H9 (cell line): Measurements from ENCODE around the gene MKRN2OS. TPM values are rescaled to one million over a fixed set of nuclear protein-coding genes. Genes with fewer than 3 reads are reported as not detected.

Experiments used
- DNase-seq: peaks from one replicate; pipeline ENCODE4 v3.0.0-alpha.2; 2017
- H2AFZ ChIP-seq: one replicate; pipeline ENCODE4 v1.6.1; 2013; ENCODE audit warnings: mild to moderate bottlenecking, low read length, control low read depth, moderate library complexity
- H2AK5ac ChIP-seq: 2 replicates; pipeline ENCODE4 v1.6.1; 2013; ENCODE audit warnings: low read length, control low read depth, mixed read lengths; ENCODE audit not compliant: insufficient read length
- H2BK120ac ChIP-seq: one replicate; pipeline ENCODE4 v1.6.1; 2013; ENCODE audit warnings: low read depth, mild to moderate bottlenecking, low read length, control low read depth, inconsistent platforms; ENCODE audit not compliant: poor library complexity, severe bottlenecking
- H2BK12ac ChIP-seq: 2 replicates; pipeline ENCODE4 v1.6.1; 2013; ENCODE audit warnings: low read length, control low read depth, mixed read lengths, low read depth; ENCODE audit not compliant: insufficient read length
- H2BK15ac ChIP-seq: 2 replicates; pipeline ENCODE4 v1.6.1; 2013; ENCODE audit warnings: low read depth, low read length, control low read depth
- H2BK20ac ChIP-seq: one replicate; pipeline ENCODE4 v1.6.1; 2013; ENCODE audit warnings: low read depth, mild to moderate bottlenecking, low read length, control low read depth, inconsistent platforms; ENCODE audit not compliant: poor library complexity, severe bottlenecking
- H2BK5ac ChIP-seq: 2 replicates; pipeline ENCODE4 v1.6.1; 2013; ENCODE audit warnings: low read length, control low read depth, mixed read lengths; ENCODE audit not compliant: insufficient read length
- H3K14ac ChIP-seq: 2 replicates; pipeline ENCODE4 v1.6.1; 2013; ENCODE audit warnings: low read length, control low read depth; ENCODE audit not compliant: insufficient read depth
- H3K18ac ChIP-seq: 2 replicates; pipeline ENCODE4 v1.6.1; 2013; ENCODE audit warnings: low read depth, mild to moderate bottlenecking, mixed read lengths, low read length, control low read depth; ENCODE audit not compliant: insufficient read length
- H3K23ac ChIP-seq: 2 replicates; pipeline ENCODE4 v1.6.1; 2013; ENCODE audit warnings: low read length, control low read depth, mixed read lengths, low read depth; ENCODE audit not compliant: insufficient read length
- H3K23me2 ChIP-seq: 2 replicates; pipeline ENCODE4 v1.6.1; 2013; ENCODE audit warnings: low read depth, mild to moderate bottlenecking, mixed read lengths, low read length, control low read depth; ENCODE audit not compliant: insufficient read length, poor library complexity, severe bottlenecking
- H3K27ac ChIP-seq: 2 replicates; pipeline ENCODE4 v1.5.1; 2013; ENCODE audit warnings: low read length, control low read depth, mixed read lengths, low read depth; ENCODE audit not compliant: insufficient read length
- H3K27me3 ChIP-seq: 2 replicates; pipeline ENCODE4 v1.6.1; 2013; ENCODE audit warnings: low read length, control low read depth, inconsistent platforms; ENCODE audit not compliant: insufficient read depth
- H3K4ac ChIP-seq: 2 replicates; pipeline ENCODE4 v1.6.1; 2013; ENCODE audit warnings: low read depth, mild to moderate bottlenecking, control low read depth, inconsistent platforms, low read length, moderate library complexity
- H3K4me1 ChIP-seq: 2 replicates; pipeline ENCODE4 v1.6.1; 2013; ENCODE audit warnings: low read length, control low read depth, inconsistent platforms; ENCODE audit not compliant: insufficient read depth
- H3K4me2 ChIP-seq: 2 replicates; pipeline ENCODE4 v1.6.1; 2013; ENCODE audit warnings: low read length, control low read depth, mixed read lengths; ENCODE audit not compliant: insufficient read length, insufficient read depth
- H3K56ac ChIP-seq: 2 replicates; pipeline ENCODE4 v1.6.1; 2013; ENCODE audit warnings: low read depth, mild to moderate bottlenecking, mixed read lengths, low read length, control low read depth; ENCODE audit not compliant: insufficient read length
- H3K79me1 ChIP-seq: 2 replicates; pipeline ENCODE4 v1.6.1; 2013; ENCODE audit warnings: low read depth, mild to moderate bottlenecking, moderate library complexity, low read length, control low read depth, inconsistent platforms; ENCODE audit not compliant: insufficient read depth, poor library complexity, severe bottlenecking
- H3K79me2 ChIP-seq: 2 replicates; pipeline ENCODE4 v1.6.1; 2013; ENCODE audit warnings: low read length, control low read depth, inconsistent platforms; ENCODE audit not compliant: insufficient read depth
- H3K9ac ChIP-seq: 2 replicates; pipeline ENCODE4 v1.6.1; 2013; ENCODE audit warnings: low read length, control low read depth, mixed read lengths; ENCODE audit not compliant: insufficient read length; ENCODE audit errors: extremely low read depth
- H3K9me3 ChIP-seq: one replicate; pipeline ENCODE4 v1.6.1; 2013; ENCODE audit warnings: low read depth, low read length, inconsistent platforms; ENCODE audit not compliant: control insufficient read depth
- H3T11ph ChIP-seq: one replicate; pipeline ENCODE4 v1.6.1; 2013; ENCODE audit warnings: mild to moderate bottlenecking, low read length, control low read depth, inconsistent platforms
- H4K20me1 ChIP-seq: one replicate; pipeline ENCODE4 v1.6.1; 2013; ENCODE audit not compliant: control insufficient read depth, insufficient read length, insufficient read depth
- H4K5ac ChIP-seq: 2 replicates; pipeline ENCODE4 v1.6.1; 2013; ENCODE audit warnings: low read depth, mild to moderate bottlenecking, mixed read lengths, low read length, control low read depth; ENCODE audit not compliant: insufficient read length
- H4K8ac ChIP-seq: replicated peaks from 2 replicates; pipeline ENCODE4 v1.6.1; 2013; ENCODE audit warnings: low read length, control low read depth, mixed read lengths, low read depth; ENCODE audit not compliant: insufficient read length
- H4K91ac ChIP-seq: 2 replicates; pipeline ENCODE4 v1.6.1; 2013; ENCODE audit warnings: low read depth, mild to moderate bottlenecking, moderate library complexity, mixed read lengths, low read length, control low read depth; ENCODE audit not compliant: insufficient read length
- H3K27ac Mint-ChIP-seq, 3 experiments: 2 replicates in 2 of 3; 3 replicates in 1 of 3; pipeline ENCODE4 v1.8.0; 2020 to 2021; ENCODE audit warnings: mixed read lengths in 3 of 3, mild to moderate bottlenecking in 1 of 3, moderate library complexity in 1 of 3
- H3K27me3 Mint-ChIP-seq: 2 replicates; pipeline ENCODE4 v1.8.0; 2021; ENCODE audit warnings: low read depth, mild to moderate bottlenecking, moderate library complexity, mixed read lengths
- H3K36me3 Mint-ChIP-seq, 3 experiments: 2 replicates in 2 of 3; 3 replicates in 1 of 3; pipeline ENCODE4 v1.8.0; 2020 to 2021; ENCODE audit warnings: low read depth in 3 of 3, mixed read lengths in 3 of 3; ENCODE audit not compliant: insufficient read depth in 1 of 3
- H3K4me1 Mint-ChIP-seq, 2 experiments: 2 replicates each; pipeline ENCODE4 v1.8.0; 2020; ENCODE audit warnings: mixed read lengths in 2 of 2
- H3K4me3 Mint-ChIP-seq, 2 experiments: 2 replicates in 1 of 2; 3 replicates in 1 of 2; pipeline ENCODE4 v1.8.0; 2020 to 2021; ENCODE audit warnings: mild to moderate bottlenecking in 2 of 2, mixed read lengths in 2 of 2, moderate library complexity in 1 of 2
- H3K9me3 Mint-ChIP-seq, 2 experiments: 2 replicates in 1 of 2; 3 replicates in 1 of 2; pipeline ENCODE4 v1.8.0; 2020; ENCODE audit warnings: mild to moderate bottlenecking in 2 of 2, mixed read lengths in 2 of 2, moderate library complexity in 1 of 2
- CTCF ChIP-seq: fragments of 200-600 bp; sonication (generic); conservative IDR thresholded peaks from 3 replicates; pipeline ENCODE4 v1.8.0; 2021; ENCODE audit warnings: antibody characterized with exemption, mild to moderate bottlenecking
- WGBS: extraction: QIAGEN DNeasy Blood & Tissue Kit; methylation state at CpG from one replicate; pipeline ENCODE4 v1.1.7; 2013; ENCODE audit warnings: missing lambda C conversion rate, low lambda C conversion rate, mixed read lengths; ENCODE audit not compliant: insufficient read length; ENCODE audit errors: extremely low coverage; 5-methylcytosine and 5-hydroxymethylcytosine counted together
- total RNA-seq: library from RNA; stranded (reverse); gene quantifications from 2 replicates; pipeline ENCODE4 v1.2.1, GENCODE V29; 2021

The MKRN2OS gene
- total RNA-seq, 1 experiment from 2014 or later, result 0.44 TPM

GRCh38 chr3:12516873-12517272, 28.4 kb downstream of the MKRN2OS start:
- Mint-ChIP-seq H3K27me3 (no peaks in the 10 kb centered on the region), H3K4me1 (no peaks in the 10 kb centered on the region), H3K9me3 (peaks cover 0 to 5% of the 10 kb centered on the region in 2 experiments; a peak in 1 of 5 replicates), H3K4me3 (no peak overlapping the region), H3K27ac (no peak overlapping the region), H3K36me3 (peaks cover 17 to 33% (median 22%) of the 10 kb centered on the region in 3 experiments)
- no peak overlapping the region for H2BK120ac ChIP-seq
- no peak overlapping the region for H3K27ac ChIP-seq
- WGBS, result no CpG with 5 or more reads among the region's 11 CpGs
- no peak overlapping the region for H4K5ac ChIP-seq
- H3K23me2 ChIP-seq, result no peaks in the 10 kb centered on the region
- H3K4ac ChIP-seq, result no peak overlapping the region
- DNase-seq, result no peak
- no peak overlapping the region for H3T11ph ChIP-seq
- no peak overlapping the region for H2BK12ac ChIP-seq
- H2AFZ ChIP-seq, result no peak overlapping the region
- no peak overlapping the region for H3K56ac ChIP-seq
- H3K4me1 ChIP-seq, result no peaks in the 10 kb centered on the region
- H4K91ac ChIP-seq, result no peak overlapping the region
- no peak overlapping the region for H2BK5ac ChIP-seq
- H3K18ac ChIP-seq, result no peak overlapping the region
- no peaks in the 10 kb centered on the region for H4K20me1 ChIP-seq
- H3K79me1 ChIP-seq, result no peaks in the 10 kb centered on the region
- no peak overlapping the region for H2BK20ac ChIP-seq
- H3K14ac ChIP-seq, result no peak overlapping the region
- H3K23ac ChIP-seq, result no peak overlapping the region
- no peak overlapping the region for H3K9ac ChIP-seq
- no peak overlapping the region for H2AK5ac ChIP-seq
- H2BK15ac ChIP-seq, result no peak overlapping the region
- H3K79me2 ChIP-seq, result no peaks in the 10 kb centered on the region
- no peak for TF ChIP-seq CTCF
- H4K8ac ChIP-seq, result no peak overlapping the region
- no peaks in the 10 kb centered on the region for H3K27me3 ChIP-seq
- no peak overlapping the region for H3K4me2 ChIP-seq
- no peaks in the 10 kb centered on the region for H3K9me3 ChIP-seq
